OCI-LY3 (cell line): Measurements from ENCODE around the gene CNTN1.

Experiments used
- CTCF ChIP-seq: fragments of 200-600, 300-600 bp; sonication (generic); IDR thresholded peaks from 2 replicates; pipeline ENCODE4 v1.5.1; 2014; ENCODE audit warnings: antibody characterized with exemption, low read length, low read depth
- EZH2phosphoT487 ChIP-seq: fragments of 200-600 bp; shearing (Covaris generic); IDR thresholded peaks from 2 replicates; pipeline ENCODE4 v1.6.1; 2018; ENCODE audit warnings: antibody characterized with exemption, mixed run types, low read depth

- TF ChIP-seq CTCF (no peak), EZH2phosphoT487 (no peak)
Observed at GRCh38 chr12:41023836-41024235, 331.6 kb downstream of the CNTN1 start.
